Activated naive CD4-positive, alpha-beta T cell treated with anti-CD3 and anti-CD28 coated beads for 36 hours (primary cell): ENCODE results near the gene NCS1. TPM values are rescaled to one million over a fixed set of nuclear protein-coding genes. Genes with fewer than 3 reads are reported as not detected.
A peak's percentile ranks its signal among the peaks of the same experiment; 100 is the strongest.
"Not testable (repeated sequence)": the region's sequence is repeated elsewhere in the genome, so short reads cannot be mapped to it uniquely, and the experiment has no call there.

Experiments used
- CTCF ChIA-PET: fragments of 350-600 bp; sonication (Branson Sonifier 250); formaldehyde crosslinking; loops from one replicate; lab custom pipeline; 2021; ENCODE audit warnings: antibody characterized with exemption; lab: Charles Lee
- DNase-seq: peaks from one replicate; pipeline ENCODE4 v3.0.0-alpha.2; 2020
- H3K27ac Mint-ChIP-seq: one replicate; pipeline ENCODE4 v1.8.0; 2021; ENCODE audit warnings: mild to moderate bottlenecking, mixed read lengths
- H3K27me3 Mint-ChIP-seq: one replicate; pipeline ENCODE4 v1.8.0; 2021; ENCODE audit warnings: low read depth, mixed read lengths
- H3K36me3 Mint-ChIP-seq: one replicate; pipeline ENCODE4 v1.8.0; 2021; ENCODE audit warnings: low read depth, mixed read lengths
- H3K4me1 Mint-ChIP-seq: one replicate; pipeline ENCODE4 v1.8.0; 2021; ENCODE audit warnings: low read depth, mixed read lengths
- H3K4me3 Mint-ChIP-seq: one replicate; pipeline ENCODE4 v1.8.0; 2021; ENCODE audit warnings: mild to moderate bottlenecking, moderate library complexity, mixed read lengths
- H3K9me3 Mint-ChIP-seq: one replicate; pipeline ENCODE4 v1.8.0; 2021; ENCODE audit warnings: mixed read lengths
- intact Hi-C: fragments of 100-400 bp; cut with micrococcal nuclease; formaldehyde crosslinking; loops from one replicate; pipeline ENCODE4 v1.15.1; 2023
- total RNA-seq, 2 experiments: library from RNA; stranded (reverse); gene quantifications; one replicate each; pipeline ENCODE4 v1.2.3, GENCODE V29; 2021

The NCS1 gene
- total RNA-seq, 2 experiments from 2014 or later, result 22.4 to 23.3 TPM

DNA sequence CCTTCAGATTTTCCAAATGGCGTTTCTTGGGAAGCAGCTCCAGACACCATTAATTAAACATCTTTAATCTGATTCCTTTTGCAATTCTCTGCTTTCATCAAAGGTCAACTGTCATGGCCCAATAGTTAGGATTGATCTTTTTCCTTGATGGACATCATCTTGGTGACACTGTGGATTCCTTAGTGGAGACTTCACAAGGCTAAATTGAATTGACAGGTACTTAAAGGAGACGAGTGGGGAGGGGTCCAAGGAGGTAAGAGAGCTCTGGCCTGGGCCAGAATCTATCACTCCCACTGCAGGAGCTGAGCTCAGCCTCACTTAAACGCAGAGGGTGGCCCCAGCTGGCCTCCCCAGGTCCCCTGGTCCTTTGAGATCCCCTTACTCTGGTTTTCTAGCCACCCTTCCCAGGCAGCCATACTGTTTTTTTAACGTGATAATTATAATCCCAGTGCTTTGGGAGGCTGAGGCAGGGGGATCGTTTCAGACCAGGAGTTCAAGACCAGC lies 83.5 kb downstream of the NCS1 start:
- no peak for DNase-seq
- H3K27ac Mint-ChIP-seq, result no peak overlapping the region
- no peaks in the 10 kb centered on the region for H3K4me1 Mint-ChIP-seq
- H3K36me3 Mint-ChIP-seq, result no peaks in the 10 kb centered on the region
- H3K9me3 Mint-ChIP-seq, result no peaks in the 10 kb centered on the region
- H3K4me3 Mint-ChIP-seq, result no peak overlapping the region
- peaks cover 10% of the 10 kb centered on the region for H3K27me3 Mint-ChIP-seq
- intact Hi-C loops, result no loop called here
- CTCF ChIA-PET, result interaction anchor here (0.8 kb wide), 2 partner anchors 12 to 177 kb away, joined by 3 to 4 read pairs; no protein-coding TSS in a partner anchor

DNA sequence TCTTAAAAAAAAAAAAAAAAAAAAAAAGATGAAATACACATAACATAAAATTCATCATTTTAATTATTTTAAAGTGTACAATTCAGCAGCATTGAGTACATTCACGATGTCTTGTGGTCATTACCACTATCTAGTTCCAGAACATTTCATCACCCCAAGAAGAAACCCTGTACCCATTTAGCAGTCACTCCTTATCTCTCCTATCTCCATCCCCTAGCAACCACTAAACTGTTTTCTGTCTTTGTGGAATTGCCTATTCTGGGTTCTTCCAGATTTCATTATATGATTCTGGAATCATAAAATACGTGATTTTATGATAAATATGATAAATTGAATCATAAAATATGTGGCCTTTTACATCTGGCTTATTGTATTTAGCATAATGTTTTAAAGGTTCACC lies 84.4 kb downstream of the NCS1 start:
- intact Hi-C loops, result no loop called here
- H3K36me3 Mint-ChIP-seq, result no peaks in the 10 kb centered on the region
- H3K4me1 Mint-ChIP-seq, result no peaks in the 10 kb centered on the region
- no peaks in the 10 kb centered on the region for H3K9me3 Mint-ChIP-seq
- H3K27me3 Mint-ChIP-seq, result peaks cover 12% of the 10 kb centered on the region
- DNase-seq, result no peak
- CTCF ChIA-PET, result no interaction called here
- no peak overlapping the region for H3K27ac Mint-ChIP-seq
- H3K4me3 Mint-ChIP-seq, result no peak overlapping the region

DNA sequence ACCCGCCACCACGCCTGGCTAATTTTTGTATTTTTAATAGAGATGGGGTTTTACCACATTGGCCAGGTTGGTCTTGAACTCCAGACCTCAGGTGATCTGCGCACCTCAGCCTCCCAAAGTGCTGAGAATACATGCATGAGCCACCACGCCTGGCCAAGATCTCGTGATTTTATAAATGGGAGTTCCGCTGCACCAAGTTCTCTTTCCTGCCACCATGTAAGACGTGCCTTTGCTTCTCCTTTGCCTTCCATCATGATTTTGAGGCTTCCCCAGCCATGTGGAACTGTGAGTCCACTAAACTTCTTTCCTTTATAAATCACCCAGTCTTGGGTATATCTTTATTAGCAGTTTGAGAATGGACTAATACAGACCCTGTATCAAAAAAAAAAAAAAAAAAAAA lies 85.9 kb downstream of the NCS1 start:
- H3K9me3 Mint-ChIP-seq, intact Hi-C loops, H3K27ac Mint-ChIP-seq, H3K36me3 Mint-ChIP-seq, H3K4me3 Mint-ChIP-seq, H3K4me1 Mint-ChIP-seq, DNase-seq: not testable (repeated sequence)
- CTCF ChIA-PET, result interaction anchor here (0.7 to 0.8 kb wide), 2 partner anchors 12 to 154 kb away, joined by 3 to 5 read pairs; no protein-coding TSS in a partner anchor
- H3K27me3 Mint-ChIP-seq, result peaks cover 23% of the 10 kb centered on the region

DNA sequence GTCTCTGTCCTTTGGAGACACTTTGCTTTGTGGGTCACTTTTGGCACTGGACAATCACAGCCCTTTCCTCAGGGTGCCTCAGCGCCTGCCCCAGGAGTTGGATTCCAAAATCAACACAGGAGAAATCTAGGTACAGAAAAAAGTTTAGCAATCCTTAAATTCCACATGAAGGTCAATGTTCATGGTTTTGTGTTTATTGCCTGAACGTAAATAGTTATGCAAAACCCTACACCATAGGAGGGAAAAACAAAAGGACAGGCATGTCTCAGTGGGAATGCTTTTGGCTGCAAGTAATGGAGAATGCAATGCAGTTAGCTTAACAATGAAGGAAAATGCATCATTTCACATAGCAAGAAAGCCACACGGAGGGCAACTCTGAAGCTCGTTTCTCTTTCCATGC lies 86.8 kb downstream of the NCS1 start:
- CTCF ChIA-PET, result interaction anchor here (0.7 kb wide), 1 partner anchor 155 kb away, joined by 5 read pairs; no protein-coding TSS in a partner anchor

DNA sequence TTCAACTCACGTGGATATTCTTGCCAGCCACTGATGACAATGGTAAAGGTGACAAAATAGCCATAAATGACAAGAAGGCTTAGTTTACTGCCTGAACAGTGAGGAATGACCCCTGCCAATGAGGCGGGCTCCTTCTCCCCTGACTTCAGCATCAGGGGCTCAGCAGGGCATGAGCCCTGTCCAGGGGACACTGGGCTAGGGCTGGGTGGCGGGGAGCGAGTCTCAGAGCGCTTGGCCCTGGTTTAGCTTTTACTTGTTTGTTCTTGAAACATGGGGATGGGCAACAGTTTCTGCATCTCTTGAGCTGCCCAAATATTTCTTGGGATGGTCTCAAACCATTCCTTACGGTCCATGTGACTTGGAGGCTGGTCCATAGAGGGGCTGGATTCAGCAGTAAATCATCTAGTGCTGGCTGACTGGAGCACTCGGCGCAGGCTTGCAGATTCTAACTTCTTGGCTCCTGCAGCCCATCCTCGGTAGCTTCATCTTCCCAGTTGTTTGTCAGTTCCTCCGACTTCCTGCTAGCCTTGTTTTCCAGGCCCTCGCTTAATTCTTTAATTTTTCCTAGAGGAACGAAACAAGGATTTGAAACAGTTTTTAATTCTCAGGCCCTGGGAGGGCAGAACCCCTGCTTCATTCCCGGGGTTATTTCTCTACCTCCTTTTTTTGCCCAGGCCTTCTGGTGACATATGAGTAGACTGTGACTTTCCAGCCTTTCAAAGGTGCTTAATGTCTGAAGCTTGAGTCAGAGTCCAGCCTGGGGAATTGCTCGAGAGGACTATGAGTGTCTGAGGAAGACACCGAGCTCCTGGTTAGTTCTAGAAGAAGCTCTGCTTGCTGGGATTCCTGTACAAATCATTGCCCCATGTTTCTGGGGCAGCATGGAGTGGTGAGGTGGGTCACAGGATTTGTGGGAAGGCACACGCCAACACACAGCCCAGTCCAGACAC lies 88.9 kb downstream of the NCS1 start:
- Mint-ChIP-seq H3K36me3 (no peaks in the 10 kb centered on the region), H3K27me3 (peaks cover 43% of the 10 kb centered on the region), H3K4me1 (peaks cover 2% of the 10 kb centered on the region), H3K9me3 (no peaks in the 10 kb centered on the region), H3K4me3 (no peak overlapping the region), H3K27ac (no peak overlapping the region)
- intact Hi-C loops, result no loop called here
- DNase-seq, result no peak
- CTCF ChIA-PET, result no interaction called here

More for the DNA sequence above, 86.8 kb downstream of the NCS1 start:
- H3K36me3 Mint-ChIP-seq, result no peaks in the 10 kb centered on the region
- H3K27ac Mint-ChIP-seq, result no peak overlapping the region
- H3K4me1 Mint-ChIP-seq, result no peaks in the 10 kb centered on the region
- H3K27me3 Mint-ChIP-seq, result peaks cover 32% of the 10 kb centered on the region
- intact Hi-C loops, result no loop called here
- no peak overlapping the region for H3K4me3 Mint-ChIP-seq
- no peaks in the 10 kb centered on the region for H3K9me3 Mint-ChIP-seq
- no peak for DNase-seq

DNA sequence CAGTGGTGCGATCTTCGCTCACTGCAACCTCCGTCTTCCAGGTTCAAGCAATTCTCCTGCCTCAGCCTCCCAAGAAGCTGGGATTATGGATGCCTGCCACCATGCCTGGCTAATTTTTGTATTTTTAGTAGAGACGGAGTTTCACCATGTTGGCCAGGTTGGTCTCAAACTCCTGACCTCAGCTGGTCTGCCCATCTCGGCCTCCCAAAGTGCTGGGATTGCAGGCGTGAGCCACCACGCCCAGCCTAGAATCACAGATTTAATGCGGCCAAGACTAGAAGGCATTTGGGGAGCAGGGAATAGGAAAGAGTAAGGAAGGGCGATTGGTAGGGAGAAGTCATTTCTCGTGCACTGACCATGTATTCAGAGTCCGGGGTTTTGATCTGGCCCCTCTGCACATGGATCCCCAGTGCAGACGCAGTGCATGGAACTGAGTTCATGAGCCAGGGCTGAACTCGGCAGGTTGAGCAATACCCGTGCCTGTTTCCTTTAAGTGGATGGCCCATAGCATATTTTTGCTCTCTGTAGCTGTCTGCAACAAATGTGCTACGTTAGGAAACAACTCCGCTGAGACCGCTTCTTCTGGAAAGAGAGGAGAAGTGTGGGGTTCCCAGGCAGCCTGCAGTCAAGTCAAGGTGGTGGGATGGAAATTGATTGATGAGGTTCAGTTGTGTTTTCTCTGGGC lies 90.0 kb downstream of the NCS1 start:
- H3K36me3 Mint-ChIP-seq, result no peaks in the 10 kb centered on the region
- intact Hi-C loops, result no loop called here
- no peaks in the 10 kb centered on the region for H3K9me3 Mint-ChIP-seq
- DNase-seq, result no peak
- peaks cover 52% of the 10 kb centered on the region for H3K27me3 Mint-ChIP-seq
- H3K4me3 Mint-ChIP-seq, result no peak overlapping the region
- H3K4me1 Mint-ChIP-seq, result peaks cover 8% of the 10 kb centered on the region
- CTCF ChIA-PET, result no interaction called here
- no peak overlapping the region for H3K27ac Mint-ChIP-seq

DNA sequence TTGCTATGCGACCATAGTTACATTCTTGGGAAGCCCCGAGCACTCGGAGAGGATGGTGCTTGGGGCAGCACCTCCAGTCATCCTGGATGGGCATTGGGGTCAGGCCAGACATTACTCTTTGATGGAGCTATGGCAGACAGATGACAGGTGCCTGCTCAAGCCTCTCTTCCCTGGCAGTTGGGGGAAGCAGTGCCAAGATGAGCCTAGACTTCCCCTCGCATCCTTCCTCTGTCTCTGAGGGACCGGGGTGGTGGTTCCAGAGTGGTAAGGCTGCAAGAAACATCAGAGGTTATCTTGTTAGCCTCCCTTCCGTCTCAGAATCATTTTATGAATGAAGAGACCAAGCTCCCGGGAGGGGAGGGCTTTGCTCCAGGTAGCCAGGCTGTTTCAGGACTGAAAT lies 90.6 kb downstream of the NCS1 start:
- H3K4me1 Mint-ChIP-seq, result peaks cover 8% of the 10 kb centered on the region
- no peak overlapping the region for H3K27ac Mint-ChIP-seq
- no peaks in the 10 kb centered on the region for H3K9me3 Mint-ChIP-seq
- no peak overlapping the region for H3K4me3 Mint-ChIP-seq
- H3K27me3 Mint-ChIP-seq, result peaks cover 58% of the 10 kb centered on the region
- intact Hi-C loops, result no loop called here
- DNase-seq, result no peak
- CTCF ChIA-PET, result interaction anchor here (0.6 kb wide), 2 partner anchors 8 to 1288 kb away, joined by 3 read pairs; no protein-coding TSS in a partner anchor
- H3K36me3 Mint-ChIP-seq, result no peaks in the 10 kb centered on the region

DNA sequence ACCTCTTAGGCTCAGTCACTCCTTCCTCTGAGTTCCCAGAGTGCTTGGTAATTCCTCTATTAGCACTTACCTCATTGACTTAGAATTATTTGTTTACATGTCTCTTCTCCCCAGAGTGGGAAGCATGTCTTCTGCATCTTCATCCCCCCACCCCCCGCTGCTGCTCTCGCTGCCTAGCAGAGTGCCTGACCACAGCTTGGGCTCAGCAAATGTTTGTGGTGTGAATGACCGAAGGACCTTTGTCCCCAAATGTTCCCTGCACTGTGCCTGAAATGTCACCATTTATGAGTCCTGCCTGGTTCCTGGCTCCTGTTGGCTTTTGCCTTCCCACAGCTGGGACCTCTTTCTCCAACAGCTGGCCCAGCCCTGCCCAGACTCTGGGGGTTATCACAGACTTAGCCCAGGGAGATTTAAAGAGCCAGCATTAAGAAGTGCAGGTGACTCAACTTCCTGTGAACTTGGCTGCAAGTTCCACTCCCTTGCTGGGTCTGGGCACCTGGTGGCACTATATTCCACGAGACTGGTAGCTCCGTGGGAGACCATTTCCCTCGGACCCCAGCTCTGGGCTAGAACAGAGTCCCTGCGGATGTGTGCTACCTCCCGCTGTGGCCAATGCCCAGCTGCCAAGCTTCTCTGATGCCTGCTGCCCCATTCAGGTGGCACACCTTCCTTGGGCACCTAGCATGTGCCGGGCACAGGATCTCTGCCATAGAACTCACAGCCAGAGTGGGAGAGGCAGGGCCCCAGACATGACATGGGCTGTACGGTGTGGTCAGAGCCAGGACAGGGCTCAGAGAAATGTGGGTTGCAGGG lies 91.6 kb downstream of the NCS1 start:
- Mint-ChIP-seq H3K27me3 (peaks cover 63% of the 10 kb centered on the region), H3K4me1 (peaks cover 8% of the 10 kb centered on the region), H3K9me3 (no peaks in the 10 kb centered on the region), H3K4me3 (no peak overlapping the region), H3K36me3 (no peaks in the 10 kb centered on the region), H3K27ac (no peak overlapping the region)
- intact Hi-C loops, result no loop called here
- peak; percentile 12 for DNase-seq
- CTCF ChIA-PET, result interaction anchor here (0.6 kb wide), 2 partner anchors 7 to 1289 kb away, joined by 3 read pairs; no protein-coding TSS in a partner anchor

DNA sequence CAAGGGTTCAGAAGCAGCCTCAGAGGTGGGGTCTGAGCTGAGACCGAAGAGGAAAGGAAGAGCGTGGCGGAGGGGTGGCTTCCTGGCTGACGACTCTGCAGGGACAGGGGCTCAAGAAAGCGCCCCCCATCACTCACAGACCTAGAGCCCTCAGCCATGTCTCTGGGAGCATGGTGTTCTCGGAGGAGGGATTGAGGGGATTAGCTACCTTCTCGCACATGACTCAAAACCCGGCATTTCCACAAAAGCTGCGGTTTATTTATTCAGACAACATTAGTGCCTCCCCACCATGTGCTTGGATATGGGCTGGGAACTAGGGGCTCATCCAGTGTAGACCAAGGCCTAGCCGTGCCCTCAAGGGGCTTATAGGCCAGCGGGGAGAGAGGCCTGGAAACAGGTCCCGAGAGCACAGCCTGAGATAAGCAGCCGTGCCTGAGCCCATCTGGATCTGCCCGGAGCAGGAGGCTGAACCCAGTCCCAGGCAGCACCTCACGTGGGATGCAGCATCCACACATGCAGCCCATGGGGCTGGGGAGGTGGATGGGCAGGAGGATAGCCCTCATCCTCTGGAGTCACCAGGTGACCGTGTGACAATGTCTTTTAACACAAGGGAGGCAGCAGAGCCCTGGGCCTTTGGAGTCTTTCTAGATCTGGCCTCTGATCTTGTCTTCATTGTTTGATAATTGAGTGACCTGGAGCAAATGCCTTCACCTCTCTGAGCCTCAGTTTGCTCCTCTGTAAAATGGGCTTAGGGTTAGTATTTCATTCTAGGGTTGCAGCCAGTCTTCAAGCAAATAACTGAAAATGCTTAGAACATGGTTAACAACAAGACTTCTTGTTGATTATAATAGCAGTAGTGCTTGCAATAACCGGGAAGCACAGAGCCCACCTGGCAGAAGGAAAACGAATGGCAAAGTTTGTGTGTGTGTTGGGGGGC lies 92.5 kb downstream of the NCS1 start:
- CTCF ChIA-PET, result interaction anchor here (0.6 kb wide), 1 partner anchor 94 kb away, joined by 3 read pairs; no protein-coding TSS in a partner anchor
- H3K27me3 Mint-ChIP-seq, result peaks cover 61% of the 10 kb centered on the region
- intact Hi-C loops, result no loop called here
- DNase-seq, result no peak
- no peak overlapping the region for H3K27ac Mint-ChIP-seq
- H3K4me1 Mint-ChIP-seq, result peaks cover 8% of the 10 kb centered on the region
- H3K9me3 Mint-ChIP-seq, result no peaks in the 10 kb centered on the region
- no peaks in the 10 kb centered on the region for H3K36me3 Mint-ChIP-seq
- no peak overlapping the region for H3K4me3 Mint-ChIP-seq

DNA sequence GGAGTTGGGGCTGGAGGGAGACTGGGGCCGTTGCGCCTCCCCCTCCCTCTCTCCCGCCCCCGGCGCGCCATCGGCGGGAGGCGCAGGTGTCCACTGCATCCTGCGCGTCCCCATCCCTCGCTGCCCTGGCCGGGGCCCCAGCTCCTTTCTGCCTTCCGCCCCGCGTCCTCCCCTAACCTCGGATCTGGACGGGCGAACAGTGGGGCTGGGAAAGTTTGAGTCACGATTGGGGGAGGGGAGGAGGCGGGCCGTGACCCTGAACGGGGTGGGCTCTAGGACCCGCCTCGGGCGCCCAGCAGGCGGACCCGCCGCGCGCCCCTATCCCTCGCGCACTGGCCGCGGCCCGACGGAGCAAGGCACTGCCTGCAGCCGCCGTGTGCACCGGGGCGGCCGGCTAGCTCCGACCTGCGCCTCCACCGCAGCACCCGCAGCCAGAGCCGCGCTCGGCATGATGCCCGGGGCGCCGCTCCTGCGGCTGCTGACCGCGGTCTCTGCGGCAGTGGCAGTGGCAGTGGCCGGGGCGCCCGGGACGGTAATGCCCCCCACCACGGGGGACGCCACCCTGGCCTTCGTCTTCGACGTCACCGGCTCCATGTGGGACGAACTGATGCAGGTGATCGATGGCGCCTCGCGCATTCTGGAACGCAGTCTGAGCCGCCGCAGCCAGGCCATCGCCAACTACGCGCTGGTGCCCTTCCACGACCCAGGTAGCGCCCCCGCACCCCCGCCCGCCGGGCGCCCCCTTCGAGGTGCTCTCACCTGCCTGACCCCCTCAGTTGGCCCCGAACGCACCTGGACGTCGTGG lies 93.4 kb downstream of the NCS1 start, which contains the start of gene HMCN2:
Gene HMCN2, plus strand, starts transcription at position 330 of the 805 bp plus-strand sequence. Its CDS starts 119 bp downstream, at position 449.
- Mint-ChIP-seq H3K4me3 (no peak within 1 kb of the TSS), H3K27me3 (peaks cover 56% of the 10 kb centered on the region), H3K4me1 (peaks cover 8% of the 10 kb centered on the region), H3K27ac (no peak within 1 kb of the TSS), H3K36me3 (no peaks in the 10 kb centered on the region), H3K9me3 (no peaks in the 10 kb centered on the region)
- CTCF ChIA-PET, result interaction anchor here (0.6 kb wide), 1 partner anchor 94 kb away, joined by 3 read pairs; no protein-coding TSS in a partner anchor
- intact Hi-C loops, result no loop called here
- no peak for DNase-seq
